SJSA1 (cell line): ENCODE measurements around the gene MAN1C1. TPM values are rescaled to one million over a fixed set of nuclear protein-coding genes. Genes with fewer than 3 reads are reported as not detected.
"Not testable (repeated sequence)": the region's sequence is repeated elsewhere in the genome, so short reads cannot be mapped to it uniquely, and the experiment has no call there.

Experiments
- DNase-seq, 2 experiments: peaks; one replicate each; pipeline ENCODE4 v3.0.0-alpha.2; 2015 to 2020; ENCODE audit warnings: low spot score in 2 of 2, low read depth in 1 of 2
- H3K27ac ChIP-seq: fragments of 250-450 bp; sonication (Bioruptor Pico); 2 replicates; pipeline ENCODE4 v1.5.1; 2020; ENCODE audit warnings: mild to moderate bottlenecking, moderate library complexity
- H3K27me3 ChIP-seq: fragments of 250-450 bp; sonication (Bioruptor Pico); replicated peaks from 2 replicates; pipeline ENCODE4 v1.5.1; 2020; ENCODE audit warnings: mild to moderate bottlenecking, moderate library complexity
- H3K36me3 ChIP-seq: fragments of 250-450 bp; sonication (Bioruptor Pico); 2 replicates; pipeline ENCODE4 v1.5.1; 2020; ENCODE audit warnings: mild to moderate bottlenecking
- H3K4me1 ChIP-seq: fragments of 250-450 bp; sonication (Bioruptor Pico); replicated peaks from 2 replicates; pipeline ENCODE4 v1.6.1; 2021; ENCODE audit warnings: mild to moderate bottlenecking
- H3K4me3 ChIP-seq: fragments of 250-450 bp; sonication (Bioruptor Pico); 2 replicates; pipeline ENCODE4 v1.5.1; 2020; ENCODE audit warnings: mild to moderate bottlenecking
- H3K9me3 ChIP-seq: fragments of 250-450 bp; sonication (Bioruptor Pico); replicated peaks from 2 replicates; pipeline ENCODE4 v1.5.1; 2020; ENCODE audit warnings: mild to moderate bottlenecking
- total RNA-seq: library from RNA; depleted of rRNA; stranded (reverse); fragments of >200 nt; shearing (Covaris generic); gene quantifications from 2 replicates; pipeline ENCODE4 v1.2.3, GENCODE V29; 2014

The MAN1C1 gene
- total RNA-seq, 1 experiment from 2014 or later: not detected

DNA sequence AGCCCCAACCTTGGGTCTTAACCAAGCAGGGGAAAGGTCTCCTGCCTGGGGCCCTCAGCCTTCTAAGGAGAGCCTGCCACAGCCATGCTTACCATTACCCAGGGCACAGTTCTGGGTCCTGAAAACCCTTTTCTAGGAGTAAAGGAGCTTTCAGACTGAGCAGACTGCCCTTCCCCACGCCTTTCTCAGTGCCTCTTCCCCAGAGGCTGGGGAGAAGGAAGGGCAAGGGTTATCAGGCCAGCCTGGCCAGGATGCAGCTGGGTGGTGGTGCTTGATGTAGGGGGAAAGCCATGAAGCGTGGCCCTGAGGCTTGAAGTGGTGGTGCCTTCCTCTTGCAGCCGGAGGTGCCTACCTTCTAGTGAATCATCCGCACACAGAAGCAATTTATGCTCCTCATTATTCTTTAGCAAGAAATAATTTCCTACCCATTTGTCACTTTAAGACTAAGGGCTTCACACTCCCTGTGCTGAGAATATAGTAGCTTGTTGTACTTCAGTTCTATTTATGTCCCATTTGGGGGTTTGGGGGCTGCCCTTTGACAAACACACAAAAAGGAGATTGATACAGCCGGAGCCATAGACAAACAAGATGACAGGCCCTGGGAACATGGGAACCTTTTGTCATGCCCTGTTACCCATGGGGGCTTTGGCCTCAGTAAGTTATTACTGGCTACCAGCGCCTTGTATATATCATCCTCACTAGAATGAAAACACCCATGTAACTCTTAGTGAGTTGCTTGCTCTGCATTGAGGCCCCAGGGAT lies 40.7 kb downstream of the MAN1C1 start:
- Histone ChIP-seq H3K4me1 (no peaks in the 10 kb centered on the region), H3K27me3 (0 out of 2 replicates have a peak, but pooled peaks cover 2% of the 10 kb centered on the region), H3K36me3 (no peaks in the 10 kb centered on the region), H3K4me3 (no peak overlapping the region), H3K9me3 (no peaks in the 10 kb centered on the region), H3K27ac (no peak overlapping the region)
- peak in 1 of 2 experiments; percentile 26 for DNase-seq

- Histone ChIP-seq H3K27me3 (0 out of 2 replicates have a peak, but pooled peaks cover 2% of the 10 kb centered on the region), H3K27ac (no peak overlapping the region), H3K4me1 (no peaks in the 10 kb centered on the region), H3K9me3 (no peaks in the 10 kb centered on the region), H3K4me3 (no peak overlapping the region), H3K36me3 (no peaks in the 10 kb centered on the region)
- peak in 1 of 2 experiments; percentile 30 for DNase-seq
Observed at GRCh38 chr1:25657883-25658760, 41.5 kb downstream of the MAN1C1 start.

GRCh38 chr1:25658791-25659431 lies 42.3 kb downstream of the MAN1C1 start:
- Histone ChIP-seq H3K27ac (no peak overlapping the region), H3K27me3 (0 out of 2 replicates have a peak, but pooled peaks cover 2% of the 10 kb centered on the region), H3K4me1 (no peaks in the 10 kb centered on the region), H3K36me3 (no peaks in the 10 kb centered on the region), H3K4me3 (no peak overlapping the region), H3K9me3 (no peaks in the 10 kb centered on the region)
- DNase-seq: peak in 1 of 2 experiments; percentile 30

GRCh38 chr1:25661043-25661815 lies 44.6 kb downstream of the MAN1C1 start:
- Histone ChIP-seq H3K9me3 (no peaks in the 10 kb centered on the region), H3K4me1 (no peaks in the 10 kb centered on the region), H3K27ac (no peak overlapping the region), H3K4me3 (no peak overlapping the region), H3K36me3 (no peaks in the 10 kb centered on the region), H3K27me3 (no peaks in the 10 kb centered on the region)
- no peak for DNase-seq

DNA sequence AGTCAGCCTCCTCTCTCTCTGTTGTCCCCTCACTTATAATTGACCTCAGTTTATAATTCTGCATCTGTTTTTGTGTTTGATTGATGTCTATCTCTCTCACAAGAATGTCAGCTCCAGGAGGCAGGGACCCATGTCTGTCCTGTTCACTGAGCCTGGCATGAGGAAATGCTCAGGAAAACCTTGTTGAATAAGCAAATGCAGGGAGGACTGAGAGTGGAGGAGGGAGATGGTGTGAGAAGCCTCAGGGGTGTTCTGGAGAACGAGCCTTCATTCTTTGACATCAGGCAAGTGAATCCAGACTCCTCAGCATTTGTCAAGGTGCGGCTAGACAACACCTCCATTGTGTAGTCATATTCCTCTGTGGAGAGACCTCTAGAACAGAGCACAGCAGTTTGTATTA lies 45.5 kb downstream of the MAN1C1 start:
- Histone ChIP-seq H3K36me3 (no peaks in the 10 kb centered on the region), H3K27ac (no peak overlapping the region), H3K4me1 (no peaks in the 10 kb centered on the region), H3K9me3 (no peaks in the 10 kb centered on the region), H3K4me3 (no peak overlapping the region), H3K27me3 (no peaks in the 10 kb centered on the region)
- DNase-seq: no peak

GRCh38 chr1:25662959-25663358 lies 46.4 kb downstream of the MAN1C1 start:
- not testable (repeated sequence) for DNase-seq, H3K4me3 ChIP-seq, H3K27me3 ChIP-seq, H3K9me3 ChIP-seq, H3K36me3 ChIP-seq, H3K4me1 ChIP-seq, H3K27ac ChIP-seq

DNA sequence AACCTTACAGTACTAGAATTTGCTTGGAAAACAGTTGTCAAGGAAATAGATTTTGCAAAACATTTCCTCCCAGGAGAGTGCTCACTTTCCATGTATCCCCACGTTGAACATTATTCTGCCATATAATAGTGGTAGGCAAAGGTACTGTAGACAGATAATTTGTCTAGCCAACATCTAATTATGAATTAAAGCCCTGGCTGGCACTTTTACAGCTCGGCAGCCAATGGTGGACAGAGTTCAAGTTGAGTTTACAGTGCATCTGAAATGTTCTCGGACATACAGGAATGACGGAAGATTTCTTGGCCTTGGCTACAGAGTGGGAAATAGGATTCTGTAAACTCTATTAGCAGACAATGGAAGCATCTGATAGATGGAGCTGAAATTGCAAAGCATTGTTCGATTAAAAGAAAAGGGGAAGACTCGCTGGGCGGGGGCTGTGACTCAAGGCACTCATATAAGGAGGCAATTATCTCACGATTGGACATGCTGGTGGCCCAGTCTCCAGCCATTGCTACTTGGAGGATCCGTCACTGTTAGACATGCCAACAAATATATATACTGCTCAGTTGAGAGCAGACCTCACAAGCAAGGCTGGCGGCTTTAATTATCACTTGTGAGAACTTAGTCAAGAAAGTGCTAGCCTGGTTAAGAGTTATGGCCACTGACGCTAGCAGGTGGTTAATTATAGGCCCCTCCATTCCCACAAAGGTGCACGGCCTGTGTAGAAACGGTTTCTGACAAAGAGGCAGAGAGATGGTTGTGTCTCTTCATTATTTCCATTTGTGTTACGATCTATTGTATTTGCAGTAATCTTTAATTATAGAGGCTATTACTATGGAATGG lies 48.0 kb downstream of the MAN1C1 start:
- no peak overlapping the region for H3K4me3 ChIP-seq
- DNase-seq: no peak

DNA sequence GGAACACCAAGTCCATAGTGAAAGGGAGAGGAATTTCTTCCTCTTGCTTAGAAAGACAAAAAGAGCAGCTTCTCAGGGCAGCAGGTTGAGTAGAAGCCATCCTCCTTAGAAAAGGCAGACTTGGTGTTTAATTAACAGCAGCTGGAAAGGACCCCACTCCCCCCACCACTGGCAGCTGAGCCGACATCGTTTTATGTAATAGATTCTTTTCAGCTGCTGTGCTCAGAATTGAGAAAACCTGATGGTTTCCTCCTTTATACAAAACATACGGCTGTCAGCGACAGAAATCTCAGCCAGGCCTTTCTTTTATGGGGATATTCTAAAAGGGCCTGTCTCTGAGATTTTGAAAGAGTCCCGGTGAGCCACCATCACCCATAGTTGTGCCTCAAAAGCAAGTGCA lies 49.9 kb downstream of the MAN1C1 start:
- no peak overlapping the region for H3K27ac ChIP-seq
- H3K4me3 ChIP-seq: no peak overlapping the region
- no peaks in the 10 kb centered on the region for H3K36me3 ChIP-seq
- no peaks in the 10 kb centered on the region for H3K4me1 ChIP-seq
- no peak for DNase-seq
- H3K9me3 ChIP-seq: no peaks in the 10 kb centered on the region
- no peaks in the 10 kb centered on the region for H3K27me3 ChIP-seq

More for the DNA sequence above, 48.0 kb downstream of the MAN1C1 start:
- Histone ChIP-seq H3K36me3 (no peaks in the 10 kb centered on the region), H3K27ac (no peak overlapping the region), H3K4me1 (no peaks in the 10 kb centered on the region), H3K9me3 (no peaks in the 10 kb centered on the region), H3K27me3 (no peaks in the 10 kb centered on the region)

GRCh38 chr1:25668931-25669573 lies 52.5 kb downstream of the MAN1C1 start:
- no peak overlapping the region for H3K4me3 ChIP-seq
- H3K27me3 ChIP-seq: no peaks in the 10 kb centered on the region
- H3K27ac ChIP-seq: no peak overlapping the region
- no peaks in the 10 kb centered on the region for H3K36me3 ChIP-seq
- no peak for DNase-seq
- no peaks in the 10 kb centered on the region for H3K9me3 ChIP-seq
- no peaks in the 10 kb centered on the region for H3K4me1 ChIP-seq

DNA sequence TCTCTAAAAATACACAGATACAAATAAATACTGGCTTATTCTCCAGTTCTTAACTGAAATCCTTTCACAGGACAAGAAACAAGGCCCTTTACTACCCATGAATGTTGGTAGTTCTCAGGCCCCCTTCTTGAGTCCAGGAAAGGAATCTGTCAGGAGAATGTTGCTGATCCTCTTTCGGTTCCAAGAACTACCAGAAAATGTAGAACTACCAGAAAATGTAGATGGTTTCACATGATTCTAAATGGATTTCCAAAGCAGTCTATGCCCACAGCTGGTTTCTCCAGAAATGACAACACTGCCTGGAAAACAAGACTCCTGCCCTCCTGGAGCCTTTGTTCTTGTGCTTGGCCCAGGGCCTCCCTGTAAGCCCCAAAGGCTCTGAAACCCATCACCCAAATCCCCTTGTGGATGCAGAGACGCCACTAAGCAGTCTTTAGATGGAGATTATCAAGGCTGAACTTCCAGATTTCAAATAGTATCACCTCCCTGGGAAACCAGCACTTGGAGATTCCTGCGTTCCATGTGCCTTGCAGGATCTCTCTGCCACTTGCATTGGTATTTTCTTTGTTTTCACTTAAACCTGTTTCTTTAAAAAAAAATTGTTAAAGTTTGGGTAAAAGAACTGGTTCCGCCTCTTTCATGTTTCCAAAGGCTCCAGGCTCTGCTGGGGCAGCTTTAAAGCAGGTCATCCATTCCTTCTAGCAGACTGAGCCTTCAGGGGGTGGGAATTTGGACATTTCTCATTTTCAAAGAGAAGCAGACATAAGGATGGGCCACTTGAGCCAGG lies 53.4 kb downstream of the MAN1C1 start:
- no peaks in the 10 kb centered on the region for H3K9me3 ChIP-seq
- no peaks in the 10 kb centered on the region for H3K27me3 ChIP-seq
- no peak overlapping the region for H3K27ac ChIP-seq
- no peak for DNase-seq
- H3K4me1 ChIP-seq: no peaks in the 10 kb centered on the region
- H3K4me3 ChIP-seq: no peak overlapping the region
- H3K36me3 ChIP-seq: no peaks in the 10 kb centered on the region

DNA sequence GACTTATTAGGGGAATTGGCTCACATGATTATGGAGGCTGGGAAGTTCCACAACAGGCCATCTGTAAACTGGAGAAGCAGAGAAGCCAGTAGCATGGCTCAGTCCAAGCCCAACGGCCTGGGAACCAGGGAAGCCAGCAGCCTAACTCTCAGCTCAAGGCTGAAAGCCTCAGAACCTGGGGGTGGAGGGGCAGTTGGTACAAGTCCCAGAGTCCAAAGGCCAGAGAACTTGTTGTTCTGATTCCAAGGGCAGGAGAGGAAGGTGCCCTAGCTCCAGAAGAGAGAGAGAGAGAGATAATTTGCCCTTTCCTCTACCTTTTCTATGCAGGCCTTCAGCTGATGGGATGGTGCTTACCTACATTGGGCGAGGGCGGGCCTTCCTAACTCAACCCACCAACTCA lies 55.3 kb downstream of the MAN1C1 start:
- DNase-seq: no peak
- Histone ChIP-seq H3K36me3 (no peaks in the 10 kb centered on the region), H3K9me3 (no peaks in the 10 kb centered on the region), H3K4me1 (no peaks in the 10 kb centered on the region), H3K4me3 (no peak overlapping the region), H3K27me3 (no peaks in the 10 kb centered on the region), H3K27ac (no peak overlapping the region)
